Measurements from ENCODE around the gene BMPR1B.
A peak's percentile ranks its signal among the peaks of the same experiment; 100 is the strongest.

The BMPR1B gene

GRCh38 chr4:94722748-94723147 is 35.0 kb upstream of the BMPR1B start:
- Histone ChIP-seq H3K4me3 (ENCODE audit: control insufficient read depth in 1 of 7, extremely low read depth in 1 of 7, insufficient read depth in 4 of 7, low read depth in 2 of 7, low read length in 6 of 7) (no peak overlapping the region), H3K9me3 (ENCODE audit: control extremely low read depth in 1 of 5, control insufficient read depth in 4 of 5, insufficient read depth in 2 of 5, low read depth in 1 of 5, low read length in 4 of 5) (no peaks in the 10 kb centered on the region), H3K27ac (ENCODE audit: insufficient read depth in 1 of 2, low read depth in 1 of 2, low read length in 2 of 2, poor library complexity in 1 of 2, severe bottlenecking in 2 of 2) (no peak overlapping the region), H3K27me3 (replicated peaks in 2 of 5; ENCODE audit: control insufficient read depth in 4 of 5, insufficient read depth in 5 of 5, low read length in 4 of 5) (no peaks in the 10 kb centered on the region), H3K36me3 (ENCODE audit: control insufficient read depth in 4 of 4, insufficient read depth in 4 of 4, low read length in 3 of 4) (no peaks in the 10 kb centered on the region), H3K4me1 (ENCODE audit: control extremely low read depth in 1 of 4, control insufficient read depth in 4 of 4, insufficient read depth in 4 of 4, low read length in 3 of 4) (peaks cover 0 to 8% (median 6%) of the 10 kb centered on the region in 4 experiments)
- DNase-seq: peak; percentile 13 to 73 (median 70)
- ChIA-PET POLR2A (no interaction called here), CTCF (interaction anchor here (0.8 to 0.9 kb wide), 2 partner anchors 39 to 373 kb away, joined by 3 read pairs; no protein-coding TSS in a partner anchor)
- no CpG with 5 or more reads among the region's 2 CpGs for WGBS (ENCODE audit: insufficient coverage)

DNA sequence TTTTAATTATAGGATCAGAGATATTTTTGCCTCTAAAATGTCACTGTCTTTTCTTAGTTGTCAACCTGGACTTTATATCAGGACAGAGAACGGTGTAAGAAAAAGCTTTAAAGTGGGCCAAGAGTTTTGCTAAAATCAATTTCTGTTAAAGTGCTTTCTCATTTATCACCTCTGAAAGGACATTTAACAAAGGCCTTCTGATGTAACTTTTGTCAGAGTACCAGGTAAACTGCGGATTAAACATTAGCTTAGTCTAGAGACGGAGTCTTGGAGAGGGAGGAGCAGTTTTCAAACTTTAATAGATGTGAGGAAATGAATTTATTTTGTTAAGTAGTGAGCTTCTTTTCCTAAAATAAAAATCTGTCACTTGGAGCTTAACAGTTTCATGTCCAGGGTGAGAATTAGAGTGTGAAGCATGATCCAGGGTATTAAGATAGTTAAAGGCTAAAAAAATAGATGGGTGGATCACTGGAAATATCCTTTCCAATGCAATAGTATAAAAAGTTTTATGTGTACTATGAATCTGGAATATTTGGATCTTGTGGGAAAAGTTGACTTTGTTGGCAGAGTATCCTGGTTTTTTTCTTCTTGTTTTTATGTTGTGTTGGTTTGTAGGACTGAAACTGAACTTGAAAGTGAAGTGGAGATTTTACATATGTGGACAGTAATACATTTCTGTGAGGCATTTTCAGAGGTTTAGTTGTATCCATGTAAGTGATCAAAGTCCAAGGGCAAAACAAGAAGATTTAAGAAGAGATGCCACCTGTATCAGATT is 33.6 kb upstream of the BMPR1B start:
- no peak for DNase-seq
- Histone ChIP-seq H3K27ac (ENCODE audit: insufficient read depth in 1 of 2, low read depth in 1 of 2, low read length in 2 of 2, poor library complexity in 1 of 2, severe bottlenecking in 2 of 2) (no peak overlapping the region), H3K36me3 (ENCODE audit: control insufficient read depth in 4 of 4, insufficient read depth in 4 of 4, low read length in 3 of 4) (no peaks in the 10 kb centered on the region), H3K27me3 (replicated peaks in 2 of 5; ENCODE audit: control insufficient read depth in 4 of 5, insufficient read depth in 5 of 5, low read length in 4 of 5) (no peaks in the 10 kb centered on the region), H3K4me1 (ENCODE audit: control extremely low read depth in 1 of 4, control insufficient read depth in 4 of 4, insufficient read depth in 4 of 4, low read length in 3 of 4) (peaks cover 0 to 8% (median 6%) of the 10 kb centered on the region in 4 experiments), H3K9me3 (ENCODE audit: control extremely low read depth in 1 of 5, control insufficient read depth in 4 of 5, insufficient read depth in 2 of 5, low read depth in 1 of 5, low read length in 4 of 5) (no peaks in the 10 kb centered on the region), H3K4me3 (ENCODE audit: control insufficient read depth in 1 of 7, extremely low read depth in 1 of 7, insufficient read depth in 4 of 7, low read depth in 2 of 7, low read length in 6 of 7) (no peak overlapping the region)
- CTCF ChIA-PET: no interaction called here
- WGBS (ENCODE audit: insufficient coverage): 100% methylated on average over 3 of the region's 3 CpGs
- POLR2A ChIA-PET: no interaction called here

- Histone ChIP-seq H3K9me3 (ENCODE audit: control extremely low read depth in 1 of 5, control insufficient read depth in 4 of 5, insufficient read depth in 2 of 5, low read depth in 1 of 5, low read length in 4 of 5) (no peaks in the 10 kb centered on the region), H3K27me3 (replicated peaks in 2 of 5; ENCODE audit: control insufficient read depth in 4 of 5, insufficient read depth in 5 of 5, low read length in 4 of 5) (no peaks in the 10 kb centered on the region), H3K36me3 (ENCODE audit: control insufficient read depth in 4 of 4, insufficient read depth in 4 of 4, low read length in 3 of 4) (no peaks in the 10 kb centered on the region), H3K27ac (ENCODE audit: insufficient read depth in 1 of 2, low read depth in 1 of 2, low read length in 2 of 2, poor library complexity in 1 of 2, severe bottlenecking in 2 of 2) (no peak overlapping the region), H3K4me1 (ENCODE audit: control extremely low read depth in 1 of 4, control insufficient read depth in 4 of 4, insufficient read depth in 4 of 4, low read length in 3 of 4) (peaks cover 0 to 8% (median 6%) of the 10 kb centered on the region in 4 experiments), H3K4me3 (ENCODE audit: control insufficient read depth in 1 of 7, extremely low read depth in 1 of 7, insufficient read depth in 4 of 7, low read depth in 2 of 7, low read length in 6 of 7) (no peak overlapping the region)
- DNase-seq: no peak
- no CpG with 5 or more reads among the region's 1 CpG for WGBS (ENCODE audit: insufficient coverage)
- CTCF ChIA-PET: interaction anchor here (0.6 kb wide), 1 partner anchor 26 kb away, joined by 3 read pairs; no protein-coding TSS in a partner anchor
- POLR2A ChIA-PET: no interaction called here
Measured at GRCh38 chr4:94726524-94727123, 31.1 kb upstream of the BMPR1B start.

GRCh38 chr4:94728056-94728766 is 29.5 kb upstream of the BMPR1B start:
- ChIA-PET POLR2A (no interaction called here), CTCF (no interaction called here)
- DNase-seq: no peak
- no peaks in the 10 kb centered on the region for H3K9me3 ChIP-seq (ENCODE audit: control extremely low read depth in 1 of 5, control insufficient read depth in 4 of 5, insufficient read depth in 2 of 5, low read depth in 1 of 5, low read length in 4 of 5)
- H3K27ac ChIP-seq (ENCODE audit: insufficient read depth in 1 of 2, low read depth in 1 of 2, low read length in 2 of 2, poor library complexity in 1 of 2, severe bottlenecking in 2 of 2): no peak overlapping the region
- no peaks in the 10 kb centered on the region for H3K27me3 ChIP-seq (replicated peaks in 2 of 5; ENCODE audit: control insufficient read depth in 4 of 5, insufficient read depth in 5 of 5, low read length in 4 of 5)
- WGBS (ENCODE audit: insufficient coverage): 99% methylated on average over 6 of the region's 7 CpGs
- H3K4me3 ChIP-seq (ENCODE audit: control insufficient read depth in 1 of 7, extremely low read depth in 1 of 7, insufficient read depth in 4 of 7, low read depth in 2 of 7, low read length in 6 of 7): no peak overlapping the region
- H3K36me3 ChIP-seq (ENCODE audit: control insufficient read depth in 4 of 4, insufficient read depth in 4 of 4, low read length in 3 of 4): no peaks in the 10 kb centered on the region
- no peaks in the 10 kb centered on the region for H3K4me1 ChIP-seq (ENCODE audit: control extremely low read depth in 1 of 4, control insufficient read depth in 4 of 4, insufficient read depth in 4 of 4, low read length in 3 of 4)

GRCh38 chr4:94732358-94732698 is 25.4 kb upstream of the BMPR1B start:
- CTCF ChIA-PET: interaction anchor here (1.2 to 1.5 kb wide), 2 partner anchors 109 to 112 kb away, joined by 3 to 5 read pairs; no protein-coding TSS in a partner anchor
- POLR2A ChIA-PET: no interaction called here
- DNase-seq: no peak

GRCh38 chr4:94739741-94740140 is 18.0 kb upstream of the BMPR1B start:
- POLR2A ChIA-PET: no interaction called here
- CTCF ChIA-PET: no interaction called here
- 100% methylated on average over 2 of the region's 6 CpGs for WGBS (ENCODE audit: insufficient coverage)
- Histone ChIP-seq H3K4me1 (ENCODE audit: control extremely low read depth in 1 of 4, control insufficient read depth in 4 of 4, insufficient read depth in 4 of 4, low read length in 3 of 4) (no peaks in the 10 kb centered on the region), H3K36me3 (ENCODE audit: control insufficient read depth in 4 of 4, insufficient read depth in 4 of 4, low read length in 3 of 4) (no peaks in the 10 kb centered on the region), H3K27ac (ENCODE audit: insufficient read depth in 1 of 2, low read depth in 1 of 2, low read length in 2 of 2, poor library complexity in 1 of 2, severe bottlenecking in 2 of 2) (no peak overlapping the region), H3K27me3 (replicated peaks in 2 of 5; ENCODE audit: control insufficient read depth in 4 of 5, insufficient read depth in 5 of 5, low read length in 4 of 5) (no peaks in the 10 kb centered on the region), H3K4me3 (ENCODE audit: control insufficient read depth in 1 of 7, extremely low read depth in 1 of 7, insufficient read depth in 4 of 7, low read depth in 2 of 7, low read length in 6 of 7) (no peak overlapping the region), H3K9me3 (ENCODE audit: control extremely low read depth in 1 of 5, control insufficient read depth in 4 of 5, insufficient read depth in 2 of 5, low read depth in 1 of 5, low read length in 4 of 5) (no peaks in the 10 kb centered on the region)
- DNase-seq: no peak

More at GRCh38 chr4:94732358-94732698, 25.4 kb upstream of the BMPR1B start:
- H3K27ac ChIP-seq (ENCODE audit: insufficient read depth in 1 of 2, low read depth in 1 of 2, low read length in 2 of 2, poor library complexity in 1 of 2, severe bottlenecking in 2 of 2): no peak overlapping the region
- H3K9me3 ChIP-seq (ENCODE audit: control extremely low read depth in 1 of 5, control insufficient read depth in 4 of 5, insufficient read depth in 2 of 5, low read depth in 1 of 5, low read length in 4 of 5): no peaks in the 10 kb centered on the region
- H3K27me3 ChIP-seq (replicated peaks in 2 of 5; ENCODE audit: control insufficient read depth in 4 of 5, insufficient read depth in 5 of 5, low read length in 4 of 5): no peaks in the 10 kb centered on the region
- H3K4me1 ChIP-seq (ENCODE audit: control extremely low read depth in 1 of 4, control insufficient read depth in 4 of 4, insufficient read depth in 4 of 4, low read length in 3 of 4): peaks cover 0 to 6% (median 0%) of the 10 kb centered on the region in 4 experiments
- H3K4me3 ChIP-seq (ENCODE audit: control insufficient read depth in 1 of 7, extremely low read depth in 1 of 7, insufficient read depth in 4 of 7, low read depth in 2 of 7, low read length in 6 of 7): no peak overlapping the region
- H3K36me3 ChIP-seq (ENCODE audit: control insufficient read depth in 4 of 4, insufficient read depth in 4 of 4, low read length in 3 of 4): no peaks in the 10 kb centered on the region

DNA sequence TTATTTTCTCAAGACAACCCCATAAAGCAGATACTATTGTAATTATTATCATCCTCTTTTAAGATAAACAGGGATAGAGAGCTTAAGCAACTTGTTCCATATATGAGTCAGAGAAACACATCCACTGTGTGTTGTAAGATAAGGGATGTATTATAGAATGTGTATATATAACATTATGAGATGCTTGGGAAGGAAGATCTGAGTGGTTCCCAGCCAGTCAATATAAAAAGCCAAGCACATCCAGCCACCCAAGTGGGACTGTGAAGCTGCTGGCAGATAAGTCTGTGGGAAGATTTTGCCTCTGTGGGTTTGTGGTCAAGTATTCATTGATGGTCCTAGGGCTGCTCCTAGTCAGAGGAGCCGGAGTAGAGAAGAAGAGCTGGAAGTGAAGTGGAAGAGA is 16.5 kb upstream of the BMPR1B start:
- Histone ChIP-seq H3K4me3 (ENCODE audit: control insufficient read depth in 1 of 7, extremely low read depth in 1 of 7, insufficient read depth in 4 of 7, low read depth in 2 of 7, low read length in 6 of 7) (no peak overlapping the region), H3K36me3 (ENCODE audit: control insufficient read depth in 4 of 4, insufficient read depth in 4 of 4, low read length in 3 of 4) (no peaks in the 10 kb centered on the region), H3K9me3 (ENCODE audit: control extremely low read depth in 1 of 5, control insufficient read depth in 4 of 5, insufficient read depth in 2 of 5, low read depth in 1 of 5, low read length in 4 of 5) (no peaks in the 10 kb centered on the region), H3K27me3 (replicated peaks in 2 of 5; ENCODE audit: control insufficient read depth in 4 of 5, insufficient read depth in 5 of 5, low read length in 4 of 5) (no peaks in the 10 kb centered on the region), H3K4me1 (ENCODE audit: control extremely low read depth in 1 of 4, control insufficient read depth in 4 of 4, insufficient read depth in 4 of 4, low read length in 3 of 4) (no peaks in the 10 kb centered on the region), H3K27ac (ENCODE audit: insufficient read depth in 1 of 2, low read depth in 1 of 2, low read length in 2 of 2, poor library complexity in 1 of 2, severe bottlenecking in 2 of 2) (no peak overlapping the region)
- POLR2A ChIA-PET: no interaction called here
- CTCF ChIA-PET: no interaction called here
- no peak for DNase-seq
- WGBS (ENCODE audit: insufficient coverage): 83% methylated on average over 1 of the region's 1 CpG
